HG03575 (cell line): ENCODE results near the gene S100A13.
"Not testable (repeated sequence)": the region's sequence is repeated elsewhere in the genome, so short reads cannot be mapped to it uniquely, and the experiment has no call there.

ENCODE experiments used
- ATAC-seq: cut with Tn5 transposase; IDR thresholded peaks from one replicate; pipeline ENCODE4 v1.9.1; 2021; ENCODE audit not compliant: unreplicated experiment, insufficient number of reproducible peaks, low FRiP score; ENCODE audit errors: extremely low read depth

S100A13 gene

DNA sequence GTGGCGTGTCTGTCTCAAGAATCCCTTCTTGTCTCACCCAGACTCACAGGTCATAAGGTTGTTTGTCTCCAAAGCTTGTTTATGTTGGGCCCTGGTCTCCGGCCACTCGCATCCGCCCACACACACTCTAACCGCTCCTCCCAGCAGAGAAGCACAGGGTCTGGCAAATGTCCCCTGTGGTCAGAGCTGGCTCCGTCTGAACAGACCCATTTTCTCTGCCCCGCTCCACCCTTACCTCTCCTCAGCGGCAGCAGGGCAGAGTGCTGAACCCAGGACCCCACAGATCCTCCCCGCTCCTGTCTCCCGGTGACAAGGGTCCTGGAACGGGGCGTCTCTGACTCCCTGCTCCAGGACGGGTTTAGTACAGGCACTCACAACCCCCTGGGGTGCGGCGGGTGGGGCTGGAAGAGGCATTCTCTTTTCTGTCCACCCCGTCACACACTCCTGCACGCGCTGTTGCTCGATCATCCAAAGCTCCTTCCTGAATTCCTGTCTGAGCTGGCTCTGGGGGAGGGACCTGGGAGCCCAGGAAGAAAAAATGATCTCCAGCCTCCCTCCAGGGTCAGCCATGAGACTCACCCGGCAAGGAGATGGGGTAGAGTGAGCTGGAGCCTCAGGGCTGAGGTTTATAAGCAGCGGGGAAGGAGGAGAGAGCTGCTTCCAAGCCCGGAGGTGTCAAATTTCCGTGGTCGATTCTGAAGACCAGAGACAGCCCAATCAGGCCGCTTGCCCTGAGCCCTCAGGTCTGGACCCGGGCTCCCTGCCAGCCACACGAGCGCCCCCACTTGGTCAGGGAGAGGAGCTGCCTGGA is at the start of gene S100A13:
Gene S100A13 (minus strand): TSS at position 602 of the 811 bp plus-strand sequence. CDS start 1,033 bp downstream, outside the sequence.
- no peak for ATAC-seq

DNA sequence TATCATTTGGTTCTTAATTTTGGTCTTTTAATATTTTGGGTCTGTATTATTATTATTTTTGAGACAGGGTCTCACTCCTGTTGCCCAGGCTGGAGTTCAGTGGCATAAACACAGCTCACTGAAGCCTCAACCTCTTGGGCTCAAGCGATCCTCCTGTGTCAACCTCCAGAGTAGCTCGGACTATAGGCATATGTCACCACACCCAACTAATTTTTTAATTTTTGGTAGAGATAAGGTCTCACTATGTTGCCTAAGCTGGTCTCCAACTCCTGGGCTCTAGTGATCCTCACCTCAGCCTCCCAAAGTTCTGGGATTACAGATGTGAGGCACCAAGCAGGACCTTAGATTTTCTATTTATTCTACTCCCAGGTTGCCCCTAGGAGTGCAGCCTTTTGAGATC is 46.2 kb upstream of the S100A13 start:
- no peak for ATAC-seq

DNA sequence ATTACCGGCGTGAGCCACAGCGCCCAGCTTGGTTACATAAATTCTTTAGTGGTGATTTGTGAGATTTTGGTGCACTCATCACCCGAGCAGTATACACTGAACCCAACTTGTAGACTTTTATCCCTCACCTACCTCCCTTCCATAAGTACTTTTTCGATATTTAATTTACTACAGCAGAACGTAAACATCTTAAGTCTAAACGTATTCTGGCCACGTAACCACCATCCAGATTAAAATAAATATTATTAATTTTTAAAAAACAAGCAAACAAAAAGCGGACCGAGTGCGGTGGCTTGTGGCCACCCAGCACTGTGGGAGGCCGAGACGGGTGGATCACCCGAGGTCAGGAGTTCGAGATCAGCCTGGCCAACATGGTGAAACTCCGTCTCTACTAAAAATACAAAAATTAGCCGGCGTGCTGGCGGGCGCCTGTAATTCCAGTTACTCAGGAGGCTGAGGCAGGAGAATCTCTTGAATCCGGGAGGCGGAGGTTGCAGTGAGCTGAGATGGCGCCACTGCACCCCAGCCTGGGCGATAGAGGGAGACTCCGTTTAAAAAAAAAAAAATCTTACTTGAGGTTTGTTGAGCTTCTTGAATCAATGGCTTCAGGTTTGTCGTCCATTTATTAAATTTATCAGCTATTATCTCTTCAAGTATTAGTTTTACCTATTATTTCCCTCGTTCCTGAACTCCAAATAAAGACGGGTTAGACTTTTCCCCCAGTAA is 44.5 kb upstream of the S100A13 start:
- peak; percentile 7 for ATAC-seq

DNA sequence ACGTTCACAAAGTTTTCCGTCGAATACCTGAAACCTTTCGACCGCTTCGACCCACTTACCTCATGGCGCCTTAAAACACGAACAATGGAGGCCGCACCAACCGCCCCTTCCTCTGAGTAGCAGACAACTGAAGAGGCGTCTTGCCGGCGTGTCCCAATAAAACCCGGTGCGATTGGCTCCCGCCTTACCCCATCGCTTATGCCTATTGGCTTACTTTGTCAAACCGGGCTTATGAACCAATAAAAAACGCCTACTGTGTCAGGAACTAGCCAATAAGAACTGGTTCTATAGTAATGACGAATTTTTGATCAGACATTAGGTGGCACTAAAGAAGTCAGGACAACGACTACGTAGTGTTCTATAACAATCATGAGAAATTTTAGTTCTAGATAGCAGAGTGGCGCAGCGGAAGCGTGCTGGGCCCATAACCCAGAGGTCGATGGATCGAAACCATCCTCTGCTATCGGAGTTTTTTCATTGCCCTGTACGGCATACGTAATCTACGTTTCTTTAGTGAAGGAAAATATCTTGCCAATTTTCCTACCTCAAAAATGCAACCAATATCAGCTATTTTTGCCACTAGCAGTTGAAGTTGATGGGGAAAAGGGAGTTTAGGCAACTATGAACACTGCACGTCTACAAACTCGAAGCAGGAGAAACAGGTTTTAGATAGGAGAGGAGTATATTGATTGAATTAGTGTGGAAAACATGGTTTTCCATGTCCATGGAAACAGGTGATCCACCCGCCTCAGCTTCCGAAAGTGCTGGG is 43.7 kb upstream of the S100A13 start, which contains the start of gene ILF2:
Gene ILF2 (minus strand): TSS at position 135 of the 769 bp plus-strand sequence. CDS start 71 bp downstream, at position 64.
- peak; percentile 91 for ATAC-seq

DNA sequence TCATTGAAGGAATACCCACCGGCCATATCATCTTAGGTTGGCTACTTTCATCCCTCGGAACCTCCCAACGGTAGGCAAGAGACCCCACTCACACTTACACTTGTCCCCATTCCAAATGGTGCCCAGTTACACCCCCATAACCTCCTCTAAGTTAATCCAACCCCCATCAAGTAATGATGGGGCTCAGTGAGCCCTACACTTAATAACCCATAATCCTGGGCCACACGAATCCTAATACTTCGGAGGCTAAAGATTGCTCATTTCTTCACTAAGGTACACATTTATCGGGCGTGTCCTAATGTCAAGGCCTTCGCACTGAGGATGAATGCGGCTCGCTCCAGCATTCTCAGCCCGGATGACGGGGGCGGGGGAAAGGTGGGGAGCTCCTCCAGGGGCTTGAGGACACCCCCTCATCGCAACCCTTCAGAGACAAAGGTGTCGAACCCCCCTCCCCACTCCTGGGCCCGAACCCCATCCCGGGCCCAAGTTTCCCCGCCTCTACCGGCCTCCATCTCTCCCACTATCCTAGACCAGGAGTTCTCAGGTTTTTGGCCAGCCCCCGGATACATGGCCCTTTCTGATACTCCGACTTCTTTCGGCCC is 43.1 kb upstream of the S100A13 start:
- ATAC-seq = no peak

DNA sequence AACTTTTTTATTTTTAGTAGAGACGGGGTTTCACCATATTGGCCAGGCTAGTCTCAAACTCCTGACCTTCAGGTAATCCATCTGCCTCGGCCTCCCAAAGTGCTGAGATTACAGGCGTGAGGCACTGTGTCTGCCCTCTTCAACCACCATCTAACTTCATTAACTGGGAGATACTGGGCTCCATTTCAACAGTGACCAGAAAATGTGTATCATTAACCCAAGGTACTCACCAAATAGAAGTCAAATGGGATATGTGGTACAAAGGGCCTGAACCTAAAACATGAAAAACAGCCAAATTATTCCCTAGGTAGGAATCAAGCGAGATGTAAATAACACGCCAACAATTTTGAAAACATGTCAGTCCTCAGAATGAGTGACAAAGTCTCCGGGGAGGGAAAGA is 42.3 kb upstream of the S100A13 start:
- ATAC-seq = no peak

DNA sequence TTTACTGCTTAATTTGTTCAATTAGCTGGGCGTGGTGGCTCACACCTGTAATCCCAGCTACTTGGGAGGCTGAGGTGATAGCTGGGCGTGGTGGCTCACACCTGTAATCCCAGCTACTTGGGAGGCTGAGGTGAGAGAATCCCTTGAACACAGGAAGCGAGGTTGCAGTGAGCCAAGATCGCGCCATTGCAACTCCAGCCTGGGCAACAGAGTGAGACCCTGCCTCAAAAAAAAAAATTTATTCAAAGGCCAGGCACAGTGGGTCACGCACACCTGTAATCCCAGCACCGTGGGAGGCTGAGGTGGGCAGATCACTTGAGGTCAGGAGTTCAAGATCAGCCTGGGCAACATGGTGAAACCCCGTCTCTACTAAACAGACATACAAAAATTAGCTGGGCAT is 41.4 kb upstream of the S100A13 start:
- ATAC-seq = not testable (repeated sequence)

DNA sequence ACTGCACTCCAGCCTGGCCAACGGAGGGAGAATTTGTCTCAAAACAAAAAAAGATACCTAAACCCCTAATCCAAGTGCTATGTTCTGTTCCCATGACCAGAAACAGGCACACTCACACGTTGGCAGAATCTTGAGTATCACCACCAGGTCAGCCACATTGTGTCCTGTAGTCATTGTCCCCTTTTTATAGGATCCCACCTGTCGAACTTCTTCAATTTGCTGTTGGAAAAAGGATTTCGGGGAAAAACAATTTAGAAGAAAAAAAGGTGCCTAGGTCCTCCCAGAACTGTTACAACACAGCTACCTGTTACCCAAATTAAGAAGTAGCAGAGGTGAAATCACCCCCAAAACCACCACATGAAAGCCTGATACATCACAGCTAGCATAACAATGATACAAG is 40.1 kb upstream of the S100A13 start:
- no peak for ATAC-seq

DNA sequence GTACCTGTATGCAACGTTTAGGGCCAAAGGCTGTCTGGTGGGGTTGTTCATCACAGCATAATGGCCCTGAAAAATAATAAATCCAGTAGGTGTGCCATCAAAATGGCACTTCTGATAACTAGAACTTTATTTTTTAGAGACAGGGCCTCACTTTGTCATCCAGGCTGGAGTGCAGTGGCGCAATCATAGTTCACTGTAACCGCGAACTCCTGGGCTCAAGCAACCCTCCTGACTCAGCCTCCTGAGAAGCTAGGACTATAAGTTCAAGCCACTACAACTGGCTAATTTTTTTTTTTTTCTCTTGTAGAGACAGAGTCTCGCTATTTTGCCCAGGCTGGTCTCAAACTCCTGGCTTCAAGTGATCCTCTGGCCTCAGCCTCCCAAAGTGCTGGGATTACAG is 35.9 kb upstream of the S100A13 start:
- no peak for ATAC-seq

DNA sequence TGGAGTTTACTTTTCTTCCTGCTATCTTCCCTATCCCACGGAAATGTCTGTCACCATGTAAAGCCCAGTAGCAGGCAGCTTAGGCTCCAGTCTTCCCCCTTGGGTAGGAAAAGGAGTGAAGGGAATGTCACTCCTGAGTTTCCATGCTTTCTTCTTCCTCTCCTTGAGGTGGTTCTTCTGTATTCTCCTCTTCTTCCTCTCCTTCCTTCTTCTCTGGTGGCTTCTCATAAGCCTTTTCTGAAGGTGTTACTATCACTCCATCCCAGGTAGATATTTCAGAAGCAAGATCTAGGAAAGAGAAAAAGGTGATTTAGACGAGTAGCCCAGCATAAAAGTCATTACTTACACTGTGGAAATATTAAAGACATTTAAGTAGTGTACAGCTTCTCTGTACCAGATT is 35.0 kb upstream of the S100A13 start:
- no peak for ATAC-seq

DNA sequence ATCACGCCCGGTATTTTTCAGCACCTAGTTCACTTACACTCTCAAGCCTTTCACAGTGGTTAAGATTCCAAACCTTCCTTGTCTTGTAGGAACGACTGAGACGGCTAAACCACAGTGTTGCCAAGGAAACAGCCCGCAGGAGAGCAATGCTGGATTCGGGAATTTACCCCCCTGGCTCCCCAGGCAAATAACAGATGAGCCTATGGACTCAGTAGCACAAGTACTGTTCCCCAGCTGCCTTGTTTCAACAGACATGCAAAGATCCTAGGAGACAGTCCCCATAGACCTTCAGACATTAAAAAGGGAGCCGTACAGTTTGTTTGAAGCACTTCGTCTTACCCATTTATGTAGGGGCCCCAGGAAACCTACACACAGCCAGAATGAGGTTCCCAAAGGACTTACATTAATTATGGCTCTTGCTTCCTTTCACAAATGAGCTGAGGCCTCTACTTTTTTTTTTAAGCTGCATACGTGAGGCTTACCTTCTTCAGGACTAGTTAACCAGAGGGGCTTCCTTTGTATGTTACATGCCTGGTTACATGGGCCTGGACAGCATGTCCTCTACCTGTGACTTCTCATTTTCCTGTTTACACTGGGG is 33.9 kb upstream of the S100A13 start:
- ATAC-seq = no peak

DNA sequence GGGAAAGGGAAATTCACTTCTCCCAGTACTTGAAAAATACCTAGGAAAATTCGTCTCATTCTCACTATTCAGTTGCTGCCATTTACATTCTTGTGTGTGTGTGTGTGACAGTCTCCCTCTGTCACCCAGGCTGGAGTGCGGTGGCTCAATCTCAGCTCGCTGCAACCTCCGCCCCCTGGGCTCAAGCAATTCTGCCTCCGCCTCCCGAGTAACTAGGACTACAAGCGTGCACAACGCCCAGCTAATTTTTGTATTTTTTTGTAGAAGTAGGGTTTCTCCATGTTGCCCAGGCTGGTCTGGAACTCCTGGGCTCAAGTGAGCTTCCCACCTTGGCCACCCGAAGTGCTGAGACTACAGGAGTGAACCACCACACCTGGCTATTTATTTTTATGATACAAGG is 32.4 kb upstream of the S100A13 start:
- ATAC-seq = no peak

DNA sequence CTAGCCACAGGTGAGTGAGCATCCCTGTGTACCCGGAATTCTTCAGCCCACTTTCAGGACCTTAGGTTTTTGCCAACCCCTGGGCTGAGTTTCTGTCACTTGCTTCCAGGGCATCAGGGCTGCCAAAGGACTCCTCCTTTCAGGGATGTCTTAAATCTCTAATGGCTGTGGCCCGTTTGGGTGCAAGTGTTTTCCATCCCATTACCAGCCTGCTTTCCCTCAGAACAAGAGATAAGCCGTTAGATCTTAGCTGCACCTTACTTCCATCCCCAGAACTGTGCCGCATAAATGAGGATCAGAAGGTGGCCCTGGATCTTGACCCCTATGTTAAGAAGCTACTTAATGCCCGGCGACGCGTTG is 31.9 kb upstream of the S100A13 start:
- ATAC-seq = no peak

DNA sequence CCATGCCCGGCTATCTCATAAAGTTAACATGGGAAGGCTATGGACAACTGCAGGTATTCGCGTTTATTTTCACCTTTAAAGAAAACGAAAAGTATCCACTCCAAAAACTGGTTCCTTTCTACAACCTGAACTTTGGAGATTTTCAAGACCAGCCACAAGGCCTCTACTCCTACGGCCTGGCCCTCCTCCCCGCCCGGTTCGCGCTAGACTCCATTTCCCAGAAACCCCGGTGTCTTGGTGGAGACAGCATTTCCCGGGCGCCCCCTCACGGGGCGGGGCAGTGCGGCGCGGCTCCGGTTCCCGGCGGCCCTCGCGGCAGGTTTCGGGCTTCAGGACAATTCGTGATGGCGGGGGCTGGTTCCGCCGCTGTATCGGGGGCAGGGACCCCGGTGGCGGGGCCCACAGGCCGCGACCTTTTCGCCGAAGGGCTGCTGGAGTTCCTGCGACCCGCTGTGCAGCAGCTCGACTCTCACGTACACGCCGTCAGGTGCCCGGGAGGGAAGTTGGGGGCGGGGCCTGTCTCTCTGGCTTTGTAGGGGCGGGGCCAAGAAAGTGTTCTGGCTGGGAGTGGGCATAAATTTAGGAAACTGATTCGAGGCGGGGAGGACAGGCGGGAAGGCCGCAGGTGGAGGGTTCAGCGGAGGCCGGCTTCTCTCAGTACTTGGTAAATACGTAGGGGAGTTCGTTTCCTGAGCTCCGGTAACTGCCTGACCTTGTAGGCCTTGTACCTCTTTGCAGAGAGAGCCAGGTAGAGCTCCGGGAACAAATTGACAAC is 31.3 kb upstream of the S100A13 start, which contains the start of gene SNAPIN:
Gene SNAPIN (plus strand): TSS at position 304 of the 775 bp plus-strand sequence. CDS start 41 bp downstream, at position 345.
- no peak for ATAC-seq

DNA sequence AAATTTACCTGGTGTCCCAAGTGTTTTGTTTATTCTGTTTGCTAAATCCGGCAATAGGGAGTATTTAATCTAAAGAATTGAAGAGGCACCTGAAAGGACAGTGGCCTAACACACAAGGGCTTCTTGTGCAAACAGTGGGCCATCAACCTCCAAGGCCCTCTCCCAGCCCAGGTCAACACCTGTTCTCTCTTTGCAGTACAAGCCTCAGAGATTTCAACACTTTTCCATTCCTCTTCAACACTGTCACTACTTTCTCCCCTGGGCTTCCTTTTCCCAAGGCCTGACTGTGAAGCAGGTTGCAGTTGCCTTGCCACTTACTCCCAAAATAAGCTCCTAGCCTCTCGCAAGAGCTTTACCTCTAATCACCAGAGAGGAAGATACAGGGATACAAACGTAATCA is 28.0 kb upstream of the S100A13 start:
- ATAC-seq = no peak

DNA sequence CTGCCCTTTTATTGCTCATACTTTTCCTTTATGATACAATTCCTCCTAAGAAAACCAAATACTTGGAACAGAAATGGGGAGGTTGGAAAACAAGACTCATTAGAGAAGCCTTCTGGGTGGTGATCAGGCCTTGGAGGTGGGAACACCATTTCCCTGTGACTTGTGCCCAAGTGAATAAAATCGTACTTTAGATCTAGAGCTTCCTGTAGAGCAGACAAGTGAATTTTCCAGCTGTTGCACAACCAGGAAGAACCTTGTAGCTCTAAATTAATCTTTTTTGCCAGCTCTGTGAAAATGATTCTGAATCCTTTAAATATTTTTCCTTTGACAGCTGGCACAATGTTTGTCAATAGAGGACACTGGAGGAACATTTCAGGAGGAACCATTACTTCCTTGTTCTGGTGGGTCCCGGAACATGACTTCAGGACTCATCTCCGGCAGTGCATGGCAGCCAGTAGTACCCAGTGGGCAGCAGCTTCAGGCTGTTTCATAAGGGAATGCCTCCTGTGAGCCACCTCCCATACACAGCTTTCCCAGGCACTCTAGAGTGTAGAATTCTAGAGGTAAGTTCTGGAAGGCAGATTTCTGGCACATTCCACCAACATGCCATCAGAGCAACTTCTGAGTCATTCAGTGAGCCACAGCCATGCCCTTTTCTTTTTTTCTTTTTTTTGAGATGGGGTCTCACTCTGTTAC is 25.6 kb upstream of the S100A13 start:
- ATAC-seq = no peak

DNA sequence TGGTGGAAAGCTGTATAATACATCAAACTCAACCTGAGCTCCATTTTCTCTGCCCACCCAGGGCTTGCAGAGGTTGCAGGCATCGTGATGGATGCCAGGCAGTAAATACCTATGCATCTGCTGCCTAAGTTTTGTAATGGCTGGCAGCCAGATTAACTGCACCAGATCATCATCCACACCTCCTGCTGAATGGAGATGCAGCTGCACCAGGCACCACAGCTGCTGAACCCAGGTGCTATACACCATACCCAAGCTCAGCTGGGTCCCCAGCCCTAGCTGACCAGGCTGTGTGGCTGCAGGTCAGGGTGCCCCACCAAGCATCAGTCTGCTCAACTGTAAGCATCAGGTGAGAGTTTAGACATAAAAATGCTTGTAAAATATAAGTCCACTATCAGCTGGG is 24.5 kb upstream of the S100A13 start:
- ATAC-seq = no peak

DNA sequence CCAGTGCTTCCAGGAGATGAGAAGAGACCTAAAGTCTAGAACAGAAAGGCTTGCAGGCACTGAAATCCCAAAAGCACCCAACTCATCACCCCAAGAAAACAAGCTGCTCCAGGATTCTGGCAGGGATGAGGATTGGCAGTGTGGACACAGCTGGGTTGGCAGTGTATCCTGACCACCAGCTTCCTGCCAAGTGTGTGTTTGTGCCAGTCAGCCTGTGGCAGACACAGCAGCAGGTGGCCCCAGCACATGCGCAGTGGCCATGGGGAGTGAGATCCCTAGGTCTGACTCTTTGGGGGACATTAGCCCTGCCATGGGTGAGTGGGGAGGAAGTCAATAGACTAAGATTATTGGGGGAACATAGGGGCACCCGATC is 22.5 kb upstream of the S100A13 start:
- ATAC-seq = no peak
